Measurements from ENCODE around the gene PEX12. TPM values are rescaled to one million over a fixed set of nuclear protein-coding genes. Genes with fewer than 3 reads are reported as not detected.

The PEX12 gene
- total and polyA plus RNA-seq, 9 of the 15 experiments (the other 6 are each of a cell fraction or from before 2014, with no cell fraction given), result 4.0 to 12.4 (median 6.4) TPM

GRCh38 chr17:35578197-35578928, at the start of gene PEX12 (continued):
- no peak for TF ChIP-seq TCFL5 (CRISPR knock-in tag; conservative IDR thresholded peaks at IDR 0.05)
- peak; percentile 57; the same call in 1 of the 2 replicates for TF ChIP-seq SPI1 (IDR thresholded peaks at IDR 0.05; ENCODE audit: borderline replicate concordance, low read depth, low read length)
- peak; percentile 97 for TF ChIP-seq POLR2G (IDR thresholded peaks at IDR 0.05; ENCODE audit: low read depth, low read length)
- no peak for TF ChIP-seq PYGO2 (tag; IDR thresholded peaks at IDR 0.05)
- no peak for TF ChIP-seq ZNF224 (CRISPR knock-in tag; IDR thresholded peaks at IDR 0.05)
- peak; percentile 48 for TF ChIP-seq HMBOX1 (IDR thresholded peaks at IDR 0.05)
- TF ChIP-seq ZNF23 (CRISPR knock-in tag; IDR thresholded peaks at IDR 0.05), result no peak
- TF ChIP-seq SNRNP70 (optimal IDR thresholded peaks at IDR 0.05; ENCODE audit: low read depth, low read length), result no peak
- peak; percentile 29 to 72; a peak in 3 of 4 replicates for TF ChIP-seq SIN3A (IDR thresholded peaks at IDR 0.05; ENCODE audit: borderline replicate concordance in 2 of 2, control insufficient read depth in 1 of 2, low read depth in 2 of 2, low read length in 2 of 2)
- TF ChIP-seq CREB3 (tag; conservative IDR thresholded peaks at IDR 0.05; ENCODE audit: low read depth), result no peak
- TF ChIP-seq MLLT1 (IDR thresholded peaks at IDR 0.05), result peak in 1 of 2 experiments; percentile 54; a peak in 1 of 4 replicates
- no peak for TF ChIP-seq POU5F1 (IDR thresholded peaks at IDR 0.05; ENCODE audit: borderline replicate concordance, low read depth, low read length, partially characterized antibody)
- peak; percentile 63; the same call in 1 of the 2 replicates for TF ChIP-seq TOE1 (IDR thresholded peaks at IDR 0.05; ENCODE audit: borderline replicate concordance)
- TF ChIP-seq TOE1 (CRISPR knock-in tag; IDR thresholded peaks at IDR 0.05; ENCODE audit: borderline replicate concordance, low read depth), result no peak
- peak; percentile 72 for TF ChIP-seq VEZF1 (CRISPR knock-in tag; IDR thresholded peaks at IDR 0.05)
- TF ChIP-seq ZNF133 (CRISPR knock-in tag; IDR thresholded peaks at IDR 0.05), result no peak
- TF ChIP-seq LEF1 (IDR thresholded peaks at IDR 0.05), result no peak
- TF ChIP-seq FOXO4 (CRISPR knock-in tag; IDR thresholded peaks at IDR 0.05), result no peak
- TF ChIP-seq CC2D1A (IDR thresholded peaks at IDR 0.05), result peak; percentile 9; the same call in 1 of the 2 replicates
- TF ChIP-seq HMG20B (CRISPR knock-in tag; IDR thresholded peaks at IDR 0.05), result no peak

Data from K562 (cell line).